ENCODE results near the gene CARNS1. TPM values are rescaled to one million over a fixed set of nuclear protein-coding genes. Genes with fewer than 3 reads are reported as not detected.
"Not testable (repeated sequence)": the region's sequence is repeated elsewhere in the genome, so short reads cannot be mapped to it uniquely, and the experiment has no call there.

Gene CARNS1
- total and polyA plus RNA-seq, 2 experiments from 2014 or later = 0.38 to 0.43 TPM

GRCh38 chr11:67401495-67402191, 13.8 kb upstream of the CARNS1 start, which contains the start of gene PPP1CA:
Gene PPP1CA, minus strand, starts transcription at chr11:67401858. Its CDS starts 76 bp downstream, at chr11:67401782.
- H3K9me3 ChIP-seq (ENCODE audit: low read depth) = no peaks in the 10 kb centered on the region
- H4K20me1 ChIP-seq (ENCODE audit: insufficient read depth) = no peaks in the 10 kb centered on the region
- H3K4me1 ChIP-seq (ENCODE audit: insufficient read depth) = peaks cover 8% of the 10 kb centered on the region
- H3K9me2 ChIP-seq (ENCODE audit: insufficient read depth) = no peaks in the 10 kb centered on the region
- peak within 1 kb of the TSS; percentile 91 for H3K4me3 ChIP-seq
- 1% methylated on average over 13 to 54 of the region's 73 CpGs for WGBS, 2 experiments (ENCODE audit: low coverage in 1 of 2, low lambda C conversion rate in 2 of 2, missing lambda C conversion rate in 2 of 2)
- peak within 1 kb of the TSS; percentile 95 for H3K9ac ChIP-seq
- H3K36me3 ChIP-seq (ENCODE audit: low read depth) = peaks cover 7% of the 10 kb centered on the region; the same call in 1 of the 2 replicates
- H3K27ac ChIP-seq = peak within 1 kb of the TSS; percentile 81
- H3K27me3 ChIP-seq (replicated peaks; ENCODE audit: insufficient read depth) = no peaks in the 10 kb centered on the region
- TF ChIP-seq EZH2 (IDR thresholded peaks at IDR 0.05; ENCODE audit: insufficient read depth, poor library complexity, severe bottlenecking) (no peak), EZH2phosphoT487 (IDR thresholded peaks at IDR 0.05; ENCODE audit: insufficient read depth, low read depth) (no peak)
- peak within 1 kb of the TSS; percentile 97 for H3K4me2 ChIP-seq (ENCODE audit: unreplicated experiment)
- DNase-seq = peak; percentile 96
- H2AFZ ChIP-seq = peak within 1 kb of the TSS; percentile 98
- in situ Hi-C loops (cut with MboI) = no loop called here
- no peaks in the 10 kb centered on the region for H3F3A ChIP-seq (ENCODE audit: insufficient read depth)
- peaks cover 24% of the 10 kb centered on the region for H3K79me2 ChIP-seq (ENCODE audit: insufficient read depth)

- H4K20me1 ChIP-seq (ENCODE audit: insufficient read depth); in situ Hi-C loops (cut with MboI); H3K36me3 ChIP-seq (ENCODE audit: low read depth); H3K9me3 ChIP-seq (ENCODE audit: low read depth); H3F3A ChIP-seq (ENCODE audit: insufficient read depth); H3K27me3 ChIP-seq (replicated peaks; ENCODE audit: insufficient read depth); DNase-seq; H3K9me2 ChIP-seq (ENCODE audit: insufficient read depth); H3K4me1 ChIP-seq (ENCODE audit: insufficient read depth): not testable (repeated sequence)
- H3K9ac ChIP-seq = peak overlapping the region; percentile 95
- H3K27ac ChIP-seq = peak overlapping the region; percentile 74
- peaks cover 24% of the 10 kb centered on the region for H3K79me2 ChIP-seq (ENCODE audit: insufficient read depth)
- WGBS, 2 experiments (ENCODE audit: low coverage in 1 of 2, low lambda C conversion rate in 2 of 2, missing lambda C conversion rate in 2 of 2) = 50 to 59% methylated on average over 19 of the region's 19 CpGs
- peak overlapping the region; percentile 70 for H3K4me3 ChIP-seq
- peak overlapping the region; percentile 98 for H2AFZ ChIP-seq
- H3K4me2 ChIP-seq (ENCODE audit: unreplicated experiment) = peak overlapping the region; percentile 85
Measured at GRCh38 chr11:67402192-67402839, 13.2 kb upstream of the CARNS1 start.

DNA sequence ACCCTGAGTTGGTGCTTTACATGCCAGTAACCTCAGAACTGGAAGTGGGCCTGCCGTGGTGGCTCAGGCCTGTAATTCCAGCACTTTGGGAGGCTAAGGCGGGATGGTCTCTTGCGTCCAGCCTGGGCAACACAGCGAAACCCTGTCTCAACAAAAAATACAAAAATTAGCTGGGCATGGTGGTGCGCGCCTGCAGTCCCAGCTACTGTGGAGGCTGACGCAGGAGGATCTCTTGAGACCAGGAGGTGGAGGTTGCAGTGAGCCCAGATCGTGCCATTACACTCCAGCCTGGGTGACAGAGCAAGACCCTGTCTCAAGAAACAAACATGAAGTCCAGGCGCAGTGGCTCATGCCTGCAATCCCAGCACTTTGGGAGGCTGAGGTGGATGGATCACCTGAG, 12.4 kb upstream of the CARNS1 start:
- H3K79me2 ChIP-seq (ENCODE audit: insufficient read depth) = peaks cover 24% of the 10 kb centered on the region
- H3K27me3 ChIP-seq (replicated peaks; ENCODE audit: insufficient read depth); H3K9me2 ChIP-seq (ENCODE audit: insufficient read depth); H3K9ac ChIP-seq; H3K27ac ChIP-seq; H3K4me3 ChIP-seq; DNase-seq; H3K4me2 ChIP-seq (ENCODE audit: unreplicated experiment); in situ Hi-C loops (cut with MboI); H3K9me3 ChIP-seq (ENCODE audit: low read depth); H4K20me1 ChIP-seq (ENCODE audit: insufficient read depth); H2AFZ ChIP-seq; H3K36me3 ChIP-seq (ENCODE audit: low read depth); H3F3A ChIP-seq (ENCODE audit: insufficient read depth); H3K4me1 ChIP-seq (ENCODE audit: insufficient read depth): not testable (repeated sequence)
- WGBS, 2 experiments (ENCODE audit: low coverage in 1 of 2, low lambda C conversion rate in 2 of 2, missing lambda C conversion rate in 2 of 2) = 95% methylated on average over 9 of the region's 9 CpGs

DNA sequence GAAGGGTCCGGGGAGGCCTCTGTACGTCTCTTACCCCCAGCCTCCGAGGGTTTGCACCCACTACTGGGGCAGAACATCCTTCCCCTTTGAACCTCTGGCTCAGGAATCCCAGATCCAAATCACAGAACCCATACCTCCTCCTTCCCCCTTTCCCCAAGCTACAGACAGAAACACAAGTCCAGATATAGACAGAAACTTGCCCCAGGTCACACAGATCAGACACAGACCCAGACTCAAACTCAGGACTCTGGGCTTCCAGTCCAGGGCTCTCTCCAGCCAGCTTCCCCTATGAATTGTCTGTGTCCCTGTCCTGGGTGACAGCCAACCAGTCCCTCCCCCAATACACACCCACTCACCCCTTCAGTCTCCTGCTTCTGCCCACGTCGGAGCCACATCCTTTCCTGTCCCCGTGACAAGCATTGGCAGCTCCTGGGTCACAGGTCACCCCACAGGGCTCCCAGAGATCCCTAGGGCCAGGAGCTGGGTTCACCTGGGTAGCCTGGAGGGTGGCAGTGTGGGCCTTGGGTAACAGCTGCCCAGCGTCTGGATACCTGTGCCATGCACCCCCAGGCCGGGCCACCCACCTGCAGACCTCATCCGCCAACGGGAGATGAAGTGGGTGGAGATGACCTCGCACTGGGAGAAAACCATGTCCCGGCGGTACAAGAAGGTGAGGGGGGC, 10.8 kb upstream of the CARNS1 start:
- H3K4me1 ChIP-seq (ENCODE audit: insufficient read depth) = peaks cover 6% of the 10 kb centered on the region
- no peak for DNase-seq
- H3K4me2 ChIP-seq (ENCODE audit: unreplicated experiment) = no peak overlapping the region
- peaks cover 6% of the 10 kb centered on the region; the same call in 1 of the 2 replicates for H3K27me3 ChIP-seq (replicated peaks; ENCODE audit: insufficient read depth)
- no peak overlapping the region for H2AFZ ChIP-seq
- H3K27ac ChIP-seq = no peak overlapping the region
- 57 to 61% methylated on average over 12 to 13 of the region's 13 CpGs for WGBS, 2 experiments (ENCODE audit: low coverage in 1 of 2, low lambda C conversion rate in 2 of 2, missing lambda C conversion rate in 2 of 2)
- H3K9me2 ChIP-seq (ENCODE audit: insufficient read depth) = no peaks in the 10 kb centered on the region
- H3K36me3 ChIP-seq (ENCODE audit: low read depth) = no peaks in the 10 kb centered on the region
- H3K79me2 ChIP-seq (ENCODE audit: insufficient read depth) = peaks cover 17% of the 10 kb centered on the region
- H3F3A ChIP-seq (ENCODE audit: insufficient read depth) = no peaks in the 10 kb centered on the region
- TF ChIP-seq EZH2phosphoT487 (IDR thresholded peaks at IDR 0.05; ENCODE audit: insufficient read depth, low read depth) = no peak
- TF ChIP-seq EZH2 (IDR thresholded peaks at IDR 0.05; ENCODE audit: insufficient read depth, poor library complexity, severe bottlenecking) = no peak
- H3K9me3 ChIP-seq (ENCODE audit: low read depth) = no peaks in the 10 kb centered on the region
- H3K9ac ChIP-seq = no peak overlapping the region
- no peaks in the 10 kb centered on the region for H4K20me1 ChIP-seq (ENCODE audit: insufficient read depth)
- H3K4me3 ChIP-seq = no peak overlapping the region
- in situ Hi-C loops (cut with MboI) = no loop called here
